ENCODE data around the gene ENO2.

GRCh38 chr12:6961278-6961694, 46.9 kb downstream of the ENO2 start:
- no peak for TF ChIP-seq EZH2 (IDR thresholded peaks at IDR 0.05; ENCODE audit: low read length, missing control alignments)
- TF ChIP-seq, protein P1, sequence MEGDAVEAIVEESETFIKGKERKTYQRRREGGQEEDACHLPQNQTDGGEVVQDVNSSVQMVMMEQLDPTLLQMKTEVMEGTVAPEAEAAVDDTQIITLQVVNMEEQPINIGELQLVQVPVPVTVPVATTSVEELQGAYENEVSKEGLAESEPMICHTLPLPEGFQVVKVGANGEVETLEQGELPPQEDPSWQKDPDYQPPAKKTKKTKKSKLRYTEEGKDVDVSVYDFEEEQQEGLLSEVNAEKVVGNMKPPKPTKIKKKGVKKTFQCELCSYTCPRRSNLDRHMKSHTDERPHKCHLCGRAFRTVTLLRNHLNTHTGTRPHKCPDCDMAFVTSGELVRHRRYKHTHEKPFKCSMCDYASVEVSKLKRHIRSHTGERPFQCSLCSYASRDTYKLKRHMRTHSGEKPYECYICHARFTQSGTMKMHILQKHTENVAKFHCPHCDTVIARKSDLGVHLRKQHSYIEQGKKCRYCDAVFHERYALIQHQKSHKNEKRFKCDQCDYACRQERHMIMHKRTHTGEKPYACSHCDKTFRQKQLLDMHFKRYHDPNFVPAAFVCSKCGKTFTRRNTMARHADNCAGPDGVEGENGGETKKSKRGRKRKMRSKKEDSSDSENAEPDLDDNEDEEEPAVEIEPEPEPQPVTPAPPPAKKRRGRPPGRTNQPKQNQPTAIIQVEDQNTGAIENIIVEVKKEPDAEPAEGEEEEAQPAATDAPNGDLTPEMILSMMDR (conservative IDR thresholded peaks at IDR 0.05 in 1 of 2, IDR thresholded peaks at IDR 0.05 in 1 of 2; ENCODE audit: low read depth in 1 of 2, low read length in 2 of 2), result no peak

Data from fibroblast of lung (primary cell).